ENCODE results near the gene MAP2K6.

MAP2K6 gene

DNA sequence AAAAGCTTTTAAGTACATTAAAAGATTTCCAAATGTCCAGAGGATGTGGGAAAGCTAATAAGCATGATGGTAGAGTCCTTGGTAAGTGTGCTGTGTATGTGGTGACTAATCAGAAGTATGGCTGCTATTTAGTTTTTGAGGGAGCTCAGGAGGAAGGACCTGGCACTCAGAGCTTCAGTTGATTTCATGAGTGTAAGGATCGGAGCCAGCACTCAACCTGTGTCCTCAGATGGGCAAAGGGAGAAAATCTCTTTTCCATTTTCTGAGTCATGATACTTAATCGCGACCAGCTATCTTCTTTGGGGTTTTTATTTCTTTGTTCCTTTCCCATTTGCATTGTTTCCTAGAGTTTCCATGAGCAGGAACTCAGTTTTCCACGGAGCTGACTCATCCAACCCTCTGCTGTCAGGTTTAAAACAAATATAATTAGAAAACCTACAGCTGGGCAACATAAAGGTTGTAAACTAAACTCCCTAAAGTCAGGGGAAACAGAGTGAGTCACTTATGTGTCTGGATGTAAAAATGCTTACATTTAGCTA, 125.4 kb downstream of the MAP2K6 start:
- no peak for DNase-seq

DNA sequence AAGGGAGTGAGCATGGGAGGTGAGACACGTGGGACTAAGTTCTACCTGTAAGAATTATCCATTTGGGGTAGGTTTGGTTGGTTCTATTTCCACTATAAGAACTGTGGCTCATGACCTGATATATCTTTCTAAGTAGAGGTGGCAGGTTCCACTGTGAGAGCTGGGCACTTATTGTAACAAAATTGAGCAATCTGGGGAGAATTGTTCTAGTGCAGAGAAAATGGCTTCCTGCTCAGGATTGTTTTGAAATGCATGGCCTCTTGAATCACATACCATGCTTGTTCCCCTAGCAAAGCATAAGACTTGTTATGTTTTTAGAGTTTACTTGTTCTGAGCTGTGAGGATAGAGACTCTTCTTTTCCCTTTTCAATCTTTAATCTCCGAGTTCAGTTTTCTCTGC, 125.9 kb downstream of the MAP2K6 start:
- no peak for DNase-seq

DNA sequence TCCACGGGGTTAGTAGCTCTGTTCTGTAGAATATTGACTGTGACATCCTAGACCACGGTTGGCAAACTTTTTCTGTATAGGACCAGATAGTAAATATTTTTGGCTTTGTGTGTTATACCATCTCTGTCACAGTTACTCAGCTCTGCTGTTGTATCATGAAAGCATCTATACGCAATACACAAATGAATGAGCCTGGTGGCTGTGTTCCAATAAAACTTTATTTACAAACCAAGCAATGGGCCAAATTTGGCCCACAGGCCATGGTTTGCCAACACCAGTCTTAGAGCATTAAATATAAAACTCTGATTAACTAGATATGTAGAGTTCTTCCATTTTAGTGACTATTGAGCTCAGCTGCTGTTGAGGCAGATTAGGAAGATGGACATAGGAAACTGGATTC, 132.7 kb downstream of the MAP2K6 start:
- no peak for DNase-seq

DNA sequence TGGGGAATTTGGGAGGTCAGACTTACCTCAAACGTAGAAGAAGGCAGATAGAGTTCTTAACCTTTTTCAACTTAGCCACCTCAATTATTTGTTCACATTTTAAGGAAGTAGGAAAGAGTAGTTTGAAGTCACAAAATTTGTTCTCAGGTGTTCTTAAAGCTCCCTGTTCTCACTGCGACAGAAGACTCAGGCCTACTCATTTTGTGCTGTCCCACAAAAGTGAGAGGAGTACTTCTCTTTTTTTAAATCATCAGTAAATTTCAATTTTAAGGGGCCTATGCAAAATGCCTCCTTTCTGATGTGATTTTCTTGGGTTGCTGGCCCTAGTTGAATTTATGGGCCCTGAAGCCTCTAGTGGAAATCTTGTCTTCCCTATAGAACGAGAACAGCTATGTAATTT, 133.4 kb downstream of the MAP2K6 start:
- no peak for DNase-seq

DNA sequence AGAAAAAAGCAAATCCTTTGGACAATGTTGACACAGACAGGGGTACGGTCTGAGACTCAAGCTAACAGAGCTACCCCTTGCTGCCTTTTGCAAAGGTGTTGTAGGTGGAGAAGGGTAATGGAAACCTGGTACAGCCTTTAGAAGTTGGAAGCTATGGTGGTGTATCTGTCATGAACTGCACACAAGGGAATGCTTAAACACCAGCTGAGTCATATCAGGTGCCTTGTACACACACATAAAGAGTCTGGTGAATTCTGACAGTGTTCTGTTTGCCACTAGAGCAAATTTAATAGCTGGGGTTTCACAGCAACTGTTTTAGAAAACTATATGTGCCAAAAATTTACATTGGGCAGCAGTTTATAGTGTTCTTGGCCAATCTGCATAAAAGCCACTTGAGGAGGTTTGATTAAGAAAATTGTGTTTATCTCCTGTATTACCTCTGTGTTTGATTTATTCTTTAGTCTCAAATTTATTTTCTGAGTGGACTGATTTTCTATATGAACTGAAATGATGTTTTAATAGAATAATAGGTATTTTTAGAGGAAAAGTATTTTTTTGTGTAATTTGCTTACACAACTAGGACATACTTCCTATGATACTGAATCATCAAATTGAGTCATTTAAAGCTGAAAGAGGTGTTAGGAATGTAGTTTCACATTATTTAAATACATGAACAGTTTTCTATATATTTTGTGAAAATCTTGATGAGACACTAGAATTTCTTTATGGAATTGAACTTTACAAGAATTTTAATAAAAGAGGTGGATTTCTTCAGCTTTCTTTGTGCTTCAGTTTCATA, 136.9 kb downstream of the MAP2K6 start:
- DNase-seq: no peak

DNA sequence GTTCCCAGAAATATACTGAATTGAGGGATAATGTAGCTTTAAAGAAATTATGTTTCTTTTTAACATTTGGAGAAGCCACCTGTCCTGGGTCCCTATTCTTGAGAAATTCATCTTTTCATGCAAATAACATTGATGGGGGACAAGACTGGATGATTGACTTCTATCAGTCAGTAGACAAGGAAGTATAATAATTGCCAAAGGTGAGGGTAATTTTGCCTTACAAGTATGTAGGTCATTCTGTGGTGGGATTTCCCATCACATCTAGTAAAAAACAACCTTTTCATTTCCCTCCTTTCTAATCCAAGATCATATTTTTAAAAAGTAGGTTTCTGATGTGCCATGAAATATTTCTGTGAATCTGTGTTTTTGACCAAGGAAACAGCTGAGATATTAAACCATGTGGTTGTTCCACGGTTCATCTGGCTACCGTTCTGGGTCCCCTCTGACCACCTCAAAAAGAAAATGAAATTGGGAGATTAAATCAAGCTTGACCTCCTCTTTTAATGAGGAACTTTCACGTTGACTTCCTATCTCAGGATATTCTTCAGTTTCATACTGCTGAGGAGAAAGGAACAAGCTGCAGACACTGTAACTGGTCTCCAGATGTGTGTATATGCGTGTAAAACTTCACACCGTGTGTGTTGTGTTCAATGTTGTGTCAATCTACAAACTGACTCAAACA, 138.6 kb downstream of the MAP2K6 start:
- no peak for DNase-seq

DNA sequence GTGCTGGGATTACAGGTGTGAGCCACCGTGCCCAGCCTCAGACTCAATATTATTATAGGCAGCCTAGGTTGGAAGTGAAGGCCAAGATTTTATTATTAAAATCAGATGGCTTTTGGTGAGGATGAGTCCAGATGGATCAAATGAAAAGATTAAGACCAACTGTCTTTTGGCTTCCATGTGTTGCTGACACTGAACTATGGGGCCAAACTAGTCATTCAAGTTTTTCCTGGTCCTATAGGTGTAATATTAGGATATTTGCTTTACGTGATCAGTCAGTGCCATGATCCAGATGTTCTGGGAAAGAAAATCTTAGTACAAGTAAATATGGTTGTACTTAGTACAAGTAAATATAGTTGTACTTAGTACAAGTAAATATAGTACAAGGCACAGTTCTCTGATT, 140.6 kb downstream of the MAP2K6 start:
- DNase-seq: no peak

DNA sequence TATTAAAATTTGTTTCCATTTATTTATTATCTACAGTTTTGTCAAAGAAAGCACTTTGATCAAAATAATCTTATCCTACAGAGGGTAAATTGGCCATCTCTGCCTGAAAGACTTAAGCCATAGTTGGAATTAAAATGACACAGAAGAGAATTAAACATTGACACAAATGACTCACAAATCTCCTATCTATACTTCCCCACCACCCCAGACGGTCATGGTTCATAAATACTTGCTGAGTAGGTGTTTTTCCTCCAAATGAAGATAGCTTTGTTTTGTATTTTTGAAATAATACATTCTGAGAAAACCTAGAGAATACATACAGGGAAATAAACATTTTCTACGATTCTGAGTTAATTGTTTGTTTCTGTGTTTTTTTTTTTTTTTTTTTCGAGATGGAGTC, 142.8 kb downstream of the MAP2K6 start:
- no peak for DNase-seq

DNA sequence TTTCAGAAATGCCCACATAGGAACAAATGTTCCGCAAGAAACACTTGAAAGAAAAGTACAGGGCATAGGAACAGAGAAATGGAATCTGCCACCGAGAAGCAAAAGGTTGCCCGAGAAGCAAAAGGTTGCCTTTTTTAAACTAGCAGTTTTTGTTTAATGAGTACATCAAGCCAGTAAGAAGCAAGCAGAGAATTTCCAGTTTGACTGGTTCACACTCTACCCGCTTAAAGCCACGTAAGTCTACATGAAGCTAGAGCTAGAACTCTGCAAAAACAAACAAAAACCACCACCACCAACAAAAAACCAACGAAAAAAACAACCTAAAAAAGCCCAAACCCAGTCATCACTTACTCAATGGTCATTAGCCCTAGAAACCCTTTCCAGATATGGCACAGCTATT, 144.3 kb downstream of the MAP2K6 start:
- no peak for DNase-seq

DNA sequence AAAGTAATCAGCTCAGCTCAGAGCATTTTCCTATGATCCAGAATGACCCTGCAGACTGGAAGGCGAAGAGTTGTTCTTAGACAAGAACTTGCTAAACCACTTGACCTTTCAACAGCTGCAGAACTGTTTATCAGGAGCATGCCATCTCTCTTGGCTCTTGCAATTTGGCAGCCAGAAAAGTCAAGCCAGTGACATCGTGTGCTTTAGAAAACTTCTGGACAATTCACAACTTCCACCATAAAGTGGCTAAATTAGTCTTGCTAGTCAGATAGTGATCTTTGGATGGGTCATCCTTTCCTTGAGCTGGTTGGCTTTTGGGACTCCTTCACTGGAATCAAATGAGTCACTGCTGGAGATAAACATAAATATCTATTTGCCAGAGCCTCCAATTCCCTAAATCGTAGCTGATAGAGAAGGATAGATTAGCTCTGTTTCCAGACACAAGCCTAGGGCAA, 146.5 kb downstream of the MAP2K6 start:
- no peak for DNase-seq

DNA sequence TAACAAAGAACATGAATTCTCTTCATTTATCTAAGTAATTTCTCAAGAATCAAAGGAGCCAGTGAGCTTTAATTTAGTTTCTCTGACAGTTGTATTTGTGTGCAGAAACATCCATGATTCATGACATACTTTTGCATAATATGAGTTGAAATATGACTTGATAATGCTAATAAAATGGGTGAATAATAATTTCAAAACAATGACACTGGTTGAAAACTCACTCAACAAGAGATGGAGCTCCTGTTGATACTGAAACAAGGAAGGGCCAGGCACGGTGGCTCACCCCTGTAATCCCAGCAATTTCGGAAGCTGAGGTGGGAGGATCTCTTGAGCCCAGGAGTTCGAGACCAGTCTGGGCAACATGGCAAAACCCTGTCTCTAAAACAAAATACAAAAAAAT, 147.0 kb downstream of the MAP2K6 start:
- DNase-seq: no peak

DNA sequence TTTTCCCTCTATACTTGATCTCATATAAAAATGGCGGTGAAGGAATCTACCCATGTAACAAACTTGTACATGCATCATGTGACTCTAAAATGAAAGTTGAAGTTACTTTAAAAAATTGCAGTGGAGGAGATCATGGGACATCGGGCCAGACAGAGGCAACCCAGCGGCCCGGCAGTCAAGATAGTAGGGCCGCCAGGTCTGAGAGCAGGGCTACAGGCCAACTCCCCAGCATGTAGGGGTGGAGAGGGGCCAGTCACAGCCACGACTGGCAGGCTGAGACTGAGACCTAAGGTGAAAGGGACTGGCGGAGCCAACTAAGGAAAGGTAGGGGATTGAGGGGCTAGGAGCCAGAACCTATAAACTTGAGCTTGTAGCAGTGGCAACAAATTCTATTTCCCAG, 150.9 kb downstream of the MAP2K6 start:
- no peak for DNase-seq

DNA sequence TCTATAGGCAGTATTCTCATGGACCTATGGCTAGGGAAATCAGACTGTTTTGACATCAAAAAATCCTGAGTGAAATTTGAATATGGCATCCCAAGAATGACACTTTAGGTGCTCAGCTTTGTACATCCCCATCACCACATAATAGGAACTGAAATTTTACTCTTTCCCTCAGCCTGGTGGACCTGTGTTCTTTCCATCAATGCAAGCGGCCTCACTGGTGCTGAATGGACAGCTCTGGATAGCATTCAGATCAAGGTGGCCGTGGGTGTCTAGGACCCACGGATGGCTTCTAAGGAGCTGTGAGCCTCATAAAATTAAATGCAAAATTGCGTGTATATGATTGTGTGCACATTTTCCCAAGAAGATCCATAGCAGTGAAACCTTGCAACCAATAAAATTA, 152.6 kb downstream of the MAP2K6 start:
- no peak for DNase-seq

DNA sequence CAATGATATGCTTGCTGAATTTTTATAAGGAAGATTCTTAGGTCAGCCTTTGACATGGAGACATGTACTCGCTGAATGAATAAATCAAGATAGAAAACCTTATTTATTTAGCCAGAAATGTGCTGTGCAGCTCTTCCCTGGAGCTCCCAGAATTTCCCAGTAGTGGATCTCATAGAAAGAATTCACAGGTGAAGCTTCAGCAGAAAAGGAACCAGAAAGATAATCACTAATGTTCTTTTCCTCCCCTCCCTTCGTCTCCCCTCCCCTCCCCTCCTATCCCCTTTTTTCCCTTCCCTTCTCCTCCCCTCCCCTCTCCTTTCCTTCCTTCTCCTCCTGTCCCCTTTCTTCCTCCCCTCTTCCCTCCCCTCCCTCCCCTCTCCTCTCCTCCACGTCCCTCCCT, 158.2 kb downstream of the MAP2K6 start:
- DNase-seq: no peak

DNA sequence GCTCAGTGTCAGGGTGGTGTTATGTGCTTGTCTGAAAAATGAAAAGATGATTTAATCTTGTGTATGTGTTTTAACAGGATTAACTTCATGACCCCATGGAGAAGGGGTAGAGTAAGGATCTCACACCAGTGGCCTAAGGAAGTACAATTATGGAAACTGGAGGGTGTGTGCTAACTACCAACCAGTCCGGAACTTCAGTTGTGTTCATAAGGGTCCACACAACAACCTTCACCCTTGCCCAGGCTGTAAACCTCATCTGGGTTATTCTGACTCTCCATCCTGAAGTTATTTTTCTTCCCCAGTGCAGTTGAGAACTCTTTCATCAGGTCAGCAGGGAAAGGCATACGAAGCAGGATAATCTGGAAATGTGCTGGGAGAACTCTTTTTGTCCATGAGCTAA, 158.9 kb downstream of the MAP2K6 start:
- no peak for DNase-seq

DNA sequence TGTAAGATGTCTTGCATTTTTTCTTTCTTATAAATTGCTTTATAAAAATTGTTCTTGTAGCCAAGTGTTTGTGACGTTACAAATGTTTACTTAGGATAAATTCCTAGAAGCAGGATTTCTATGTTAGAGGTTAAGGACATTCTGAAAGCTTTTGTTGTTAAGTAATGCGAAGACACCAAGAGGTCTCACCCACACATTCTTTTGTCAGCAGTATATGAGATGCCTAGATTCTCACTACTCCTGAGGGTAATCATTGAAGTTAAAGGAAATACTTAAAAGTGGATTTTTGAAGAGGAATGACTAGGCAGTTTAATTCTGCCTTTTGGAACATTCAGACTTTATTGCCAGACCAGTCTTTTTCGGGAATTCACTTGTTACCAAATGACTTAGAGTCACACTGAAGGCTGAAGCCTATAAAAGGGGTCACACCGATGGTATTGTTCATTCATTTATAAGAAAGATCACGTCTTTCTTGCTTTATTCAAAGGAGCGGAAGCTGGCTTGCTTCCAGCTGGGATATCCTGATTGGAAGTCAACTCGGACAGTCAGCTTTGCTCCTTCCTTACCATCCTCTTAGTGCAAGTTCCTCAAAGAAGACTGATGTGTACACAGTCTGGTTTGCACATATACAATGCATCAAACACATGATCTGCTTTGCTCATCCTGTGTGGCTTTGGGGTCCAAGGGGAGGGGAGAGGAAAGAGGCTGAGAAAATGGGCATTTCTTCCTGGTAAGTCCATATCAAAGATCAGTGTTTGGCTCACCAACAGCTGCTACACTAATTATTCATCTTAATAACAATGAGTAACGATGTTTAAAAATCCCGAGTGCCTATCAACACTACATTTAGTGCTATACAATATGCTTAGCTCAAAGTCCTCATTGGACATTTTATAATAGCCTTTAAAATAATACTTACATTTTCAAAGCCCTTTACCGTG, 160.0 kb downstream of the MAP2K6 start:
- DNase-seq: no peak

DNA sequence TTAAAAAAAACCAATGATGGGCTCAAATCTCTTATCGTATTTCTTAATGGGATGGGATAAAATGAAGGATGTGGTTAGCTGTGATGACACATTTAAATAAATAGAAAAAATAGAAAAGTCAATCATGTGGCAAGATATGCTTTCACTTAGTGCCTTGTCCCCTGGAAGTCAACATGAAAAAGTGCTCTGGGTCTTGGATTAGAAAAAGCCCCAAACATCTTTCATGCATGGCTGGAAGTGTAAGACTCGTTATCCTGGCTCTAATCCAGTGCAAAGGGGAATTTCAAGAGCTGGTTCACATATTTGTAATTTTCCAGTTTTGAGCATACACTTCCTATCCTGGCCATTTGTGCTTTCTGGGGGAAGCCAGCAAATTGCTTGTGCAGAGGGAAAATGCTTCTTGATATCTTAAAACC, 160.9 kb downstream of the MAP2K6 start:
- DNase-seq: no peak

DNA sequence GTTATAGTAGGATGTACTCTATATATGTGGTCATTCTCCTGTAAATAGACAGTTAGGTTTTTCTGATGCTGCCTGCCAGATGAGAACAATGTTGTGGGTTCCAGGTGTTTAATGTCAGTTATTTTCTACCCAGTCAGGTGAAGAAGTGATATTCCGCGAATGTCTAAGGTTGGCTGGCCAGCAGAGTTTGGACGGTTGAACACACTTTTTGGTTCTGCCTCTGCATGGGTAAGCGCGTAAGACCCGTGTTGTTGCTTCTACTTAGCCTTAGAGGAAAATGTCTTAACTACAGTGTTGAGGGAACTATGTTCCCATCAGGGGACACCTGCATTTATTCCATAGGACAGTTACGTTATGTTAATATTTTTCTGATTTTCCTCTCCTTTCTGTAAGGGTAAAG, 162.6 kb downstream of the MAP2K6 start:
- no peak for DNase-seq

DNA sequence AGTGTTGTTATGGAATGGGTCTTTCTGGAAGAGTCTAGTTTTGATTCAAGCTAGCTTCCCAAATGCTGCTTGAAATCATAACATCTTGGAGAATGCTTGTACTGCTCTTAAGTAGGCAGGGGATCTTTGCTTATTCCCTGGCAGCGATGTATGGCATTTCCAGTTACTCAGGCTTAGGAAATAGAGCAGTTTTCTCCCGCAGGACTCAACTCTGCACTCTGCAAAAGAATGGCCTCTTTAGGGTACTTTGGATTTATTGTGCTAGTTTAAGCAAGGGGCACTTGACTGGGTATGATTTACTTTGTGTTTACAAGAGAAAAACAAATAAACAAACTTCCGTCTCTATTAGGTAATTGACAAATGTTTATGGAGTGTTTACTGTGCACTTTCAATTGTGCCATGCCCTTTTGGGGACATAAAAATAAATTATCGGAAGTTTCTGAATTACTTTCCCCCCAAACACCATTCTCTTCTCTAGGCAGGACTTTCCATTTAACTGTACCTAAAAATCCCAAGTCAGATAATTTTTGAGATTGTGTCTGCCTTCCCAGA, 164.0 kb downstream of the MAP2K6 start:
- no peak for DNase-seq

DNA sequence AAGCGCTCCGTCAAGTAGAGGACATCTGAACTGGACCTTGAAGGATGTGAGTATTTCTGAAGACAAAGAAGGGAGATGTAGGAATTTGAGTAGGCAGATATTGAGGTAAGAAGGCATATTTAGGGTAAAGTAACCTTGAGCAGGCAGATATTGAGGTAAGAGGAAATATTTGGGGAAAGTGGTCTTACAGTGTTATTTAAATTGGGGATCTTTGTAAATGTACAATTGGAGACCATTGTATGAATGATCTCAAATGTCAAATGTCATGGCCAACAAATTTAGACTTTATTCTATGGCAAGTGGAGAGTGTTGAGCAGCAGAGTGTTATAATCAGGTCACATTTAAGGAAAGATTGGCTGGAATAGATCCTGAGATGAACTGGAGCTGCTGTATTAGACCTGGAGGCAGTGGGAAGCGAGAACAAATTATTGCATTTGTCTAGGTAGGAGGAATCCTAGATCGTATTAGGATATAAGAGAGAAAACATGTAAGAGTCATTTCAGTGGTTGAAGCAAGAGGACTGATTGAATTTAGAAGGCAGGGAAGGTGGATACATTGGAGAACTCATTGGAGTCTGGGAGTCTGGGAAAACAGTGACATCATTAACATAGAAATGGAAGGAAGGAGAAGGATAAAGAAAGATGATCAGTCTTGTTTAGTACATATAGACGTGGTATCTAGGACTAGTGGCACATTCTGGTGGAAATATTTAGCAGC, 165.6 kb downstream of the MAP2K6 start:
- DNase-seq: no peak

DNA sequence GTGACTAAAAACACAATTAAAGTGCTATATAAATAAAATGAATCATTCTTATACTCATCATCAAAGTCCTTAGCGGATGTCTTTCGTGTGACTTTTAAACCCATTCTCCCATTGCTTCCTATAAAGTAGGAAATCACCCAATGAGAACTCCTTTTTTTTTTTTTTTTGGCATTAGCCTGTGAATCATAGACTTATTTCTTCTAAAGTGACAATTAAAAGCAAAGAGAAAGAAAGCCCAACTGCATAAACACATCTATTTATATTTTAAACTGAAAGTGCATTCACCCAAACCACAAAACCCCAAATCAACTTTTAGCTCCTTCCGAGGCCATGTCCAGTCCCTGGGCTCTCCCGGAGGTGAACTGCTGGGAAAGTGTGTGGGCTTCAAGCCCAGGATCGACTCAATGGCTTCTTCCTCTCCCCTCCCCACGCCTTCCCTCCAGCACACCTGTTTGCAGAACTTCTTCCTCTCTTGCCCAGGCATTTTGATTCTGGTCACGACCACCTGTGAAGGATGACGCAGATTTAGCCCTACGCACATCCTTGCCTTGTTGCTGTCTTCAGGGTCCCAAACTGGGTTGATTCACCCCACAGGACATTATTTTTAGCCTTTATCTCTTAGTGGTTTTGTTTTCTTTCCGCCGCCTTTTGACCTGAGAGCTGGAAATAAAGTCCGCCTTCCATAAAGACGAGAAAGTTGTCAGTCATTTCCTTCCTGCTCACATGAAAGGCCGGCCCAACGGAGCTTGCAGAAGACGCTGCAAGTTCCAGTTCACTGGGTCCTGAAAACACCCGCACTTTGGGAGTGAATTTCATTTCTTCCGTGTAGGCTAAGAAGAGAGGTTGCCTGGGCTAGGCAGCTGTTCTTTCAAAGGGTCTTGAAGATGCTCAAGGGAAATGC, 166.8 kb downstream of the MAP2K6 start:
- DNase-seq: peak in 2 of 6 experiments; percentile 8 to 26

Measured in stimulated activated naive CD4-positive, alpha-beta T cell (primary cell).